Liver (tissue), 9 donors: Measurements from ENCODE around the gene OR2A42. TPM values are rescaled to one million over a fixed set of nuclear protein-coding genes. Genes with fewer than 3 reads are reported as not detected.
"Not testable (repeated sequence)": the region's sequence is repeated elsewhere in the genome, so short reads cannot be mapped to it uniquely, and the experiment has no call there.

ENCODE experiments used
- DNase-seq: peaks from one replicate; pipeline ENCODE4 v3.0.0-alpha.2; 2017; ENCODE audit warnings: low spot score
- H3K27ac ChIP-seq, 2 donors: one replicate each; pipeline ENCODE4 v1.7.0; 2013; ENCODE audit warnings: inconsistent platforms in 2 of 2, low read length in 2 of 2, control low read depth in 1 of 2, low read depth in 1 of 2, mild to moderate bottlenecking in 1 of 2
- H3K27me3 ChIP-seq, 4 donors: one replicate each; pipeline versions ENCODE4 v1.6.1 to v1.7.0; 2013; ENCODE audit warnings: low read length in 3 of 4, inconsistent platforms in 1 of 4, mild to moderate bottlenecking in 1 of 4, moderate library complexity in 1 of 4; ENCODE audit not compliant: control insufficient read depth in 4 of 4, insufficient read depth in 4 of 4
- H3K36me3 ChIP-seq, 4 donors: one replicate each; pipeline versions ENCODE4 v1.6.1 to v1.7.0; 2013; ENCODE audit warnings: low read length in 3 of 4, mild to moderate bottlenecking in 3 of 4, low read depth in 1 of 4, moderate library complexity in 1 of 4; ENCODE audit not compliant: control insufficient read depth in 4 of 4, insufficient read depth in 3 of 4
- H3K4me1 ChIP-seq, 4 donors: one replicate each; pipeline versions ENCODE4 v1.6.1 to v1.7.0; 2013; ENCODE audit warnings: low read length in 3 of 4, mild to moderate bottlenecking in 3 of 4, moderate library complexity in 1 of 4; ENCODE audit not compliant: control insufficient read depth in 4 of 4, insufficient read depth in 4 of 4
- H3K4me3 ChIP-seq, 3 donors: one replicate each; pipeline versions ENCODE4 v1.6.1 to v1.7.0; 2013; ENCODE audit warnings: low read length in 3 of 3, control low read depth in 1 of 3, low read depth in 1 of 3, mild to moderate bottlenecking in 1 of 3
- H3K9ac ChIP-seq, 2 donors: one replicate each; pipeline ENCODE4 v1.7.0; 2013; ENCODE audit warnings: low read length in 2 of 2, mild to moderate bottlenecking in 2 of 2, moderate library complexity in 2 of 2, control low read depth in 1 of 2, low read depth in 1 of 2
- H3K9me3 ChIP-seq, 4 donors: one replicate each; pipeline versions ENCODE4 v1.6.1 to v1.7.0; 2013; ENCODE audit warnings: low read length in 3 of 4; ENCODE audit not compliant: control insufficient read depth in 4 of 4
- WGBS: extraction: QIAGEN DNeasy Blood & Tissue Kit; methylation state at CpG from one replicate; pipeline ENCODE4 v1.1.7; 2013; 5-methylcytosine and 5-hydroxymethylcytosine counted together
- polyA plus RNA-seq, 2 donors: library from polyadenylated mRNA; stranded (reverse) in 1 of 2; unstranded in 1 of 2; fragments of 200-250 nt in 1 of 2; fragments of >200 nt in 1 of 2; fragmentation: Nextera tagmentation in 1 of 2; extraction: Ambion mirVana in 1 of 2; gene quantifications; one replicate each; pipeline versions ENCODE4 v1.2.1 to v1.2.3, GENCODE V29; 2013 to 2015
- total RNA-seq, 2 donors: library from RNA; depleted of rRNA; stranded (reverse); fragments of >200 nt; gene quantifications; one replicate each; pipeline ENCODE4 v1.2.3, GENCODE V29; 2014
- donor health status: healthy.
- donor health status: healthy.
- donor health status: healthy.
- donor health status: healthy.
- donor health status: healthy.

OR2A42 gene
- total and polyA plus RNA-seq, 4 donors, result not detected

- H3K27me3 ChIP-seq, H3K9ac ChIP-seq, H3K27ac ChIP-seq, H3K9me3 ChIP-seq, DNase-seq, H3K4me3 ChIP-seq, H3K4me1 ChIP-seq, H3K36me3 ChIP-seq: not testable (repeated sequence)
- no CpG with 5 or more reads among the region's 5 CpGs for WGBS
These were observed 7.6 kb upstream of the OR2A42 start for GRCh38 chr7:144246967-144247366.

- not testable (repeated sequence) for H3K9ac ChIP-seq, H3K27me3 ChIP-seq, H3K9me3 ChIP-seq, H3K4me3 ChIP-seq, H3K36me3 ChIP-seq, H3K4me1 ChIP-seq, DNase-seq, H3K27ac ChIP-seq
- no CpG with 5 or more reads among the region's 2 CpGs for WGBS
These were observed 6.0 kb upstream of the OR2A42 start for GRCh38 chr7:144245372-144245771.

- H3K36me3 ChIP-seq, DNase-seq, H3K4me3 ChIP-seq, H3K9me3 ChIP-seq, H3K27ac ChIP-seq, H3K27me3 ChIP-seq, H3K4me1 ChIP-seq, H3K9ac ChIP-seq: not testable (repeated sequence)
- WGBS, result 82% methylated on average over 2 of the region's 2 CpGs
These were observed 799 bp downstream of the OR2A42 start for GRCh38 chr7:144238530-144239082.

GRCh38 chr7:144233039-144233438, 6.4 kb downstream of the OR2A42 start:
- not testable (repeated sequence) for H3K27ac ChIP-seq, DNase-seq, H3K4me3 ChIP-seq, H3K4me1 ChIP-seq, H3K27me3 ChIP-seq, H3K9me3 ChIP-seq, H3K9ac ChIP-seq, H3K36me3 ChIP-seq
- WGBS, result 92% methylated on average over 1 of the region's 1 CpG

GRCh38 chr7:144231027-144231426, 8.4 kb downstream of the OR2A42 start:
- not testable (repeated sequence) for H3K4me3 ChIP-seq, H3K36me3 ChIP-seq, DNase-seq, H3K9me3 ChIP-seq, H3K4me1 ChIP-seq, H3K9ac ChIP-seq, H3K27me3 ChIP-seq, H3K27ac ChIP-seq
- no CpG with 5 or more reads among the region's 2 CpGs for WGBS

GRCh38 chr7:144228810-144229209, 10.6 kb downstream of the OR2A42 start:
- not testable (repeated sequence) for DNase-seq, H3K27ac ChIP-seq, H3K36me3 ChIP-seq, H3K9ac ChIP-seq, H3K27me3 ChIP-seq, H3K4me1 ChIP-seq, H3K9me3 ChIP-seq, H3K4me3 ChIP-seq
- WGBS, result 96% methylated on average over 1 of the region's 3 CpGs

GRCh38 chr7:144226866-144227265, 12.5 kb downstream of the OR2A42 start:
- DNase-seq, H3K9me3 ChIP-seq, H3K4me3 ChIP-seq, H3K27me3 ChIP-seq, H3K36me3 ChIP-seq, H3K9ac ChIP-seq, H3K27ac ChIP-seq, H3K4me1 ChIP-seq: not testable (repeated sequence)
- 85% methylated on average over 3 of the region's 4 CpGs for WGBS

GRCh38 chr7:144223675-144224074, 15.7 kb downstream of the OR2A42 start:
- not testable (repeated sequence) for H3K27ac ChIP-seq, H3K27me3 ChIP-seq, H3K36me3 ChIP-seq, H3K9me3 ChIP-seq, H3K4me3 ChIP-seq, H3K9ac ChIP-seq, DNase-seq, H3K4me1 ChIP-seq

- H3K27ac ChIP-seq, result not testable (repeated sequence)
These were observed 18.9 kb downstream of the OR2A42 start for GRCh38 chr7:144220531-144220930.

More at GRCh38 chr7:144220531-144220930, 18.9 kb downstream of the OR2A42 start:
- not testable (repeated sequence) for DNase-seq, H3K36me3 ChIP-seq, H3K4me3 ChIP-seq, H3K27me3 ChIP-seq, H3K9ac ChIP-seq, H3K9me3 ChIP-seq, H3K4me1 ChIP-seq
